Measurements from ENCODE around the gene RENBP. TPM values are rescaled to one million over a fixed set of nuclear protein-coding genes. Genes with fewer than 3 reads are reported as not detected.

The RENBP gene
- total and polyA plus RNA-seq, 11 donors = 5.1 to 35.5 (median 9.9) TPM

DNA sequence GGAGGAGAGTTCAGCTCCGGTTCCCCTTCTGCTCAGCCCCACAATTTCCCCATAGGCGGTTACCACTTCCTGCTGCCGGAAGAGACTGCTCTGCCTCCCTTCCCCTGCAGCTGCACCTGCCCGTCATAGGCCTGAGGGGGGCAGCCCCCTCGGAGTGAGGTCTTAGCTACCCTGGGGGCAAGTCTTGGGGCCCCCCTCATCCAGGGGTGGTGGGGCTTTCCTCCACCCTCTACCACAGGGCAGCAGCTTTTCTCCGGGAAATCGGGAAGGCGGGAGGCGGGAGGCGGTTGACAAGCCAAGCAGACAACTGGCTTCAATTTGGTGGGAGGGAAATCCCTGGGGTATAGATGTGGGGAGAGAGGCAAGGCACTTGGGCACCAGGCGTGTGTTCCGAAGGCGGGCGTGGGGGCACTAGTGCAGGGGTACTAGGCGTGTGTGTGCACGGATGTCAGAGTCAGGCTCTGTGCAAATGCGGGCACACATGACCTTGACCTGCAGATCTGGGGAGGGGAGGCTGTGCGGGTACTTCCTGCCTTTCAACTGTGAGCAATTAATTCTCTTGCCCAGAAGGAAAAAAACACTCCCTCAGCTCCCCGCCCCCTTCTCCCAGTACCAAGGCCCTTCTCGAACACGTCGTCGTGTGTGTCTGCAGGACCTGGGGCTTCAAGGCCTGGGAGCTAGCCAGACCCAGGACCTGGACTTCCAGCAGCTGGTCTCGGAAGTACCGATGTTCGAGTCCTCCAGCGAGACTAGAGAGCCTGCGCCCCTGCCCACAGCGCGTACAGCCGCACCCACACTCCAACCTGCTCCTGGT lies 17.4 kb downstream of the RENBP start:
- Histone ChIP-seq H3K27ac (peak overlapping the region; percentile 92 to 100 (median 96)), H3K36me3 (peaks cover 0 to 28% (median 8%) of the 10 kb centered on the region in 9 donors), H3K9me3 (no peaks in the 10 kb centered on the region), H3K4me1 (peaks cover 0 to 65% (median 25%) of the 10 kb centered on the region in 12 donors), H3K4me3 (peak overlapping the region; percentile 22 to 82 (median 62)), H3K27me3 (peaks cover 0 to 17% (median 0%) of the 10 kb centered on the region in 9 donors)
- TF ChIP-seq POLR2A (IDR thresholded peaks at IDR 0.05) = no peak
- TF ChIP-seq, protein P1, sequence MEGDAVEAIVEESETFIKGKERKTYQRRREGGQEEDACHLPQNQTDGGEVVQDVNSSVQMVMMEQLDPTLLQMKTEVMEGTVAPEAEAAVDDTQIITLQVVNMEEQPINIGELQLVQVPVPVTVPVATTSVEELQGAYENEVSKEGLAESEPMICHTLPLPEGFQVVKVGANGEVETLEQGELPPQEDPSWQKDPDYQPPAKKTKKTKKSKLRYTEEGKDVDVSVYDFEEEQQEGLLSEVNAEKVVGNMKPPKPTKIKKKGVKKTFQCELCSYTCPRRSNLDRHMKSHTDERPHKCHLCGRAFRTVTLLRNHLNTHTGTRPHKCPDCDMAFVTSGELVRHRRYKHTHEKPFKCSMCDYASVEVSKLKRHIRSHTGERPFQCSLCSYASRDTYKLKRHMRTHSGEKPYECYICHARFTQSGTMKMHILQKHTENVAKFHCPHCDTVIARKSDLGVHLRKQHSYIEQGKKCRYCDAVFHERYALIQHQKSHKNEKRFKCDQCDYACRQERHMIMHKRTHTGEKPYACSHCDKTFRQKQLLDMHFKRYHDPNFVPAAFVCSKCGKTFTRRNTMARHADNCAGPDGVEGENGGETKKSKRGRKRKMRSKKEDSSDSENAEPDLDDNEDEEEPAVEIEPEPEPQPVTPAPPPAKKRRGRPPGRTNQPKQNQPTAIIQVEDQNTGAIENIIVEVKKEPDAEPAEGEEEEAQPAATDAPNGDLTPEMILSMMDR (IDR thresholded peaks at IDR 0.05) = no peak
- 10 to 40% (median 27%) methylated on average over 26 to 31 of the region's 31 CpGs for WGBS, 4 donors
- DNase-seq (peak; percentile 57 to 76 (median 66)), ATAC-seq (peak in 3 of 4 donors; percentile 0 to 28 (median 1))
- intact Hi-C loops (cut with DNase I) = loop anchor here in 4 of 10 donors (5.0 to 10.0 kb wide), 3 partner anchors 132 to 202 kb away; partner anchors contain the start of genes IDH3G (in 3 of the 4), SSR4 (in 3 of the 4), ABCD1 (in 1 of the 4) and BCAP31 (in 1 of the 4)

DNA sequence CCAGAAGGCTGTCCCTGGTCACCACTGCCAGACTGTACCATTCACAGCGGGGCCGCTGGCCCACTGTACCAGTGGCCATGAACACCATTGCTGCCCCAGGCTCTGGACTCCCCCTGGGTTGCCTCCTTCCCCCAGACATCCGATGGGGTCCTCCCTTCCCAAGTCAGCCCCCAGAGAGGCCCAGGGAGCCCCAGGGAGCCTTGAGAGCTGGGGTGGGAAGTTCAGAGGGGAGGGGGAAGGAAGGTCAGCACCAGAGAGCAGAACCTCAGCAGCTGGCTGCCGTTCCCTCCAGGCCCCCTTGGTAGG lies 17.9 kb downstream of the RENBP start:
- TF ChIP-seq POLR2A (IDR thresholded peaks at IDR 0.05) = no peak
- TF ChIP-seq, protein P1 (IDR thresholded peaks at IDR 0.05) = no peak
- Histone ChIP-seq H3K4me1 (peaks cover 0 to 71% (median 25%) of the 10 kb centered on the region in 12 donors), H3K27me3 (peaks cover 0 to 20% (median 0%) of the 10 kb centered on the region in 9 donors), H3K4me3 (peak overlapping the region in 10 of 12 donors; percentile 17 to 82 (median 51)), H3K27ac (peak overlapping the region; percentile 92 to 100 (median 96)), H3K9me3 (no peaks in the 10 kb centered on the region), H3K36me3 (peaks cover 0 to 23% (median 4%) of the 10 kb centered on the region in 9 donors)
- ATAC-seq = no peak
- WGBS, 4 donors = 20 to 51% (median 37%) methylated on average over 1 to 4 of the region's 4 CpGs
- no peak for DNase-seq
- intact Hi-C loops (cut with DNase I) = loop anchor here in 4 of 10 donors (5.0 to 10.0 kb wide), 3 partner anchors 132 to 202 kb away; partner anchors contain the start of genes IDH3G (in 3 of the 4), SSR4 (in 3 of the 4), ABCD1 (in 1 of the 4) and BCAP31 (in 1 of the 4)

DNA sequence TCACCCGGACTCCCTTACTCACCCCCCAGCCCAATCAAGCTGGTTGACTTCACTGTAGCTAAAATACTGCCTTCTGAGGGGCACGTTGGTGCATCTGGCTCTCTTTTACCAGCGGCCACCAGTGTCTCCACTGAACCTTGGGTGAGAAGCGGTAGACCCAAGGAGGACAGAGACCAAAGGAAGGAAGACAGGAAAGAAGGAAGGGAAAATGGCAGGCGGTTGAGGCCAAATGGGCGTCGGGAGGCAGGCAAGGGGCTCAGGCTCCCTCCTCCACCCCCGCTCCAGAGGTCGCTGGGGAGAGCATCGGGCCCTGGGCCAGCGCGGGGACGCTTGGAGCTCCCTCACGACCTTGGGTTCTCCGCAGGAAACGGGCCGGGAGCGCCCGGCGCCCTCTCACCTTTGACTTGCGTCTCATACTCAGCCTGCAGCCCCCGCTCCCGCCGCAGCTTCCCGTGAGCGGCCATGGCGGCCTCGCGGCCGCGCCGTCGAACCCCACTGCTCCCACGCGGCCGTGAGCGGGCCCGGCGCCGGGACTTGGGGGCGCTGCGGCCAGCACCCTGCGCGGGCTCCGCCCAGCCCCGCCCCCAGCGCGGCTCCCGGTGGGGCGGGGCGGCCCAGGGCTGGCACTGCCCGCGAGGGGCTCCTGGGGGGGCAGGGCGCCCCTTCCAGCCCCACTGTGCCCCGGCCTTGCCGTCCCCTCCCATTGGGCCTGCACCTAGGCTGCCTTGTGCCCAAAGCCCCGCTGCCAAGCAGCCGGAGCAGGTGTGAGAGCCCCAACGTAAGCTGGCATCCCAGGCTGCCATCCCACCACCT lies 18.5 kb downstream of the RENBP start, which contains the start of gene ARHGAP4:
ARHGAP4 (minus strand) TSS at position 526 of the 813 bp plus-strand sequence; CDS start at position 464, 62 bp downstream.
- DNase-seq = no peak
- no peak for ATAC-seq
- intact Hi-C loops (cut with DNase I) = loop anchor here in 4 of 10 donors (5.0 to 10.0 kb wide), 3 partner anchors 131 to 201 kb away; partner anchors contain the start of genes IDH3G (in 3 of the 4), SSR4 (in 3 of the 4), ABCD1 (in 1 of the 4) and BCAP31 (in 1 of the 4)
- Histone ChIP-seq H3K36me3 (peaks cover 0 to 17% (median 0%) of the 10 kb centered on the region in 9 donors), H3K9me3 (no peaks in the 10 kb centered on the region), H3K27me3 (peaks cover 0 to 26% (median 0%) of the 10 kb centered on the region in 9 donors), H3K27ac (peak within 1 kb of the TSS; percentile 92 to 100 (median 96)), H3K4me1 (peaks cover 0 to 76% (median 26%) of the 10 kb centered on the region in 12 donors), H3K4me3 (peak within 1 kb of the TSS in 10 of 12 donors; percentile 57 to 82 (median 64))
- TF ChIP-seq, protein P1 (IDR thresholded peaks at IDR 0.05) = no peak
- no peak for TF ChIP-seq POLR2A (IDR thresholded peaks at IDR 0.05)
- WGBS, 4 donors = 12 to 48% (median 30%) methylated on average over 9 to 59 of the region's 59 CpGs
